Skeletal muscle cell (primary cell): Measurements from ENCODE around the gene FKBP1A.

Experiments
- DNase-seq: peaks from one replicate; pipeline ENCODE4 v3.0.0-alpha.2; 2010; ENCODE audit warnings: low read depth
- H3K4me3 ChIP-seq: 2 replicates; pipeline ENCODE4 v1.5.1; 2011; ENCODE audit warnings: low read depth, mild to moderate bottlenecking, control low read depth, low read length, moderate library complexity

The FKBP1A gene

DNA sequence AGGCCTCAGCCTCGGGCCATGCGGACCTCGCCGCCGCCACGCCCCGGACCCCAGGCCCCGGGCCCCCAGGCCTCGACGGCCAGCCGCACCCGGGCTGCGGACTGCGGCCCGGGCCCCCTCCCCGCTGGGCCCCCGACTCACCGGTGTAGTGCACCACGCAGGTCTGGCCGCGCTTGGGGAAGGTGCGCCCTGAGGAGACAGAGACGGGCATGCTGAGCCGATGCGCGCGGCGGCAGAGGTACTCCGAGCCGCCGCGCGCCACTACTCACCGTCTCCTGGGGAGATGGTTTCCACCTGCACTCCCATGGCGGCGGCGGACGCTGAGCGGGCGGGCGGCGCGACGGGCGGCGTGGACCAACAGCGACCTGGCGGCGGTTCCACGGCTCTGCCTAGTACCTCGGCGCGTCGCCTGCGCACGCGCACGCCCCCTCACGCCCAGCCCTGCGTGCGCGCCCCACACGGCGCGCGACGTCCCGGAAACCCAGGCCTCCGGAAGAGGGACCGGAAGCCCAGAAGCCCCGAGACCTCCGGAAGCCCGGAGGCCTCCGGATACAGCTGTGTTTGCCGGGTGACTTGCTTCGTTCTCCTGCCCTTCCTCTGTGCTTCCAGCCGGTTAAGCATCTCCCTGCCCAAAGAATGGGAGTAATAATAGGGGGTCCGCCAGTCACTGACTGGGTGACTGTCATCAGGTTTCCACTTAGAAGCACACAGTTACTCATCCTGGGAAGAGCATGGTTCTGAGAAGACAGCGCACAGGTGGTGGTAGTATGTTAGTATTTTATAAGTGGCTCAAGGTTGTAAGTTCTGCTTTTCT is at the start of gene FKBP1A:
Gene FKBP1A (minus strand): TSS at position 362 of the 814 bp plus-strand sequence. CDS start 56 bp downstream, at position 306.
- DNase-seq: peak; percentile 71
- peak within 1 kb of the TSS; percentile 83 for H3K4me3 ChIP-seq

DNA sequence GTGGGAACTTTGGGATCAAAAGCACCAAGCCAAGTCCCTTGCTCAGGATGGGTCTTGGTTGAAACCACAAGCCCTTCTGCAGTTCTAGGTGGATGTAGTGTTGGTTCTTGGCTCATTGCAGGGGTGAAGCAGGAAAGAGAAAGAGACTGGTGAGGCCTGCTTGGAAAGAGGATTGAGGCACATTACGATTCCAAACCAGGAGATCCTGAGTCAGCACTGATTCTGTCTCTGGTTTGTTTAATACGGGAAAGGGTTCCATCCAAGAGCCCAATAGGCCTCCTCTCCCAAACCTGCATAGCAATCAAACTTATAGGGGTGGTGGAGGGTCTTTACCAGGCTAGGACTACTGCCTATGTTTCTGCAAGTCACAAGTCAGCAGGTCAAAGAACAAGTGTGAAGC is 49.5 kb upstream of the FKBP1A start:
- DNase-seq: no peak
- no peak overlapping the region for H3K4me3 ChIP-seq

DNA sequence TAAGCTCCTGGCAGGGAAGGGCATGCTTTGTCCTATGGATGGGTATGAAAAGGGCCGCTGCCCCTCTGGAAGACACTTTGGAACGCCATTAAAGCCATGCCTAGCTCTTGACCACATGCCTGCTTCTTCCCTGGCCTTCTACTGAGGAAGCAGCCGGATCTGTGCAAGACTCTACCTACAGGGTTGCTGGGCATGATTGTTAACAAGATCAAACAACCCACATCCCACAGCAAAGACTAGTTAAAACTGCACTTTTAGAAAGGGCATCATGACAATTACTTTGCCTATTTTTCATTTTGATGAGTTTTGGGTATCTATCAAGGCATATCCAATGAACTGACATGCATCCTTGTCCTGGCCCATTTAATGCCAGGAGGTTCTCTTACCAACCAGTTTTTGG is 48.3 kb upstream of the FKBP1A start:
- no peak overlapping the region for H3K4me3 ChIP-seq
- DNase-seq: no peak

DNA sequence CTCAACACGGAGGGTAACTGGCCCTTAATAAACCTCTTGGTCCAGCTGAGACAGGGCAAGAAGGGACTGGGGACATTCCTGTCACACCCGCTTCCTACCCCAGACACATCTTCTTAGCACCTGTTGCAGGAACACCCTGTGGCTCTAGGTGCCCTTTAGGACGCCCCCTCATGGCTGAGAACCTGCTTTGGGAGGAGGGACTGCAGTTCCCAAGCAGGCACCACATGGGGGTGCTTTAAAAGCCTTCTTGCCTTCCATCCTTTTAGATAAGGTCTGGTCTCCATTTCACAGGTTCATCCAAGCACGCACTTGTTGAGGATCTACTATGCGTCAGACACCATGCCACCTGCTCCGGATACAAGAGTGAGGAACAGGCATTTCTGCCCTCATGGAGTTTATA is 47.2 kb upstream of the FKBP1A start:
- no peak for DNase-seq
- H3K4me3 ChIP-seq: no peak overlapping the region

DNA sequence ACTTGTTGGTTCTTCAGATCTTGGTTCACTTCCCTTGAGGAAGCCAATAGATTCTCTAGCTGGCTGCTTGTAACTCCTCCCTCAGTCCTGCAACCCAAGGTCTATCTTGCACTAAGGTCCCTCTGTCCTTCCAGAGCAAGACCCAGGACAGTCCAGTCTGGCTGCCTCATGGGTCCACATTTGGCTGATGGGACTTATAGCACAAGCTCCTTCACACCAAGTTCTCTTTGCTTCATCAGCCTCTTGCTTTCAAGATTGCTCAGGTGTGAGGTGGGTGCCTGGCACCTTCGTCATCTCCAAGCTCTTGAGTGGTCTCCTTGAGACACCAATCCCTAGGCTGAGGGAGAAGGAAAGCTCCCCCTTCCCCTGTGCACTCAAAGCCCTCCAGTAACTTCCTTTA is 45.5 kb upstream of the FKBP1A start:
- no peak overlapping the region for H3K4me3 ChIP-seq
- no peak for DNase-seq

DNA sequence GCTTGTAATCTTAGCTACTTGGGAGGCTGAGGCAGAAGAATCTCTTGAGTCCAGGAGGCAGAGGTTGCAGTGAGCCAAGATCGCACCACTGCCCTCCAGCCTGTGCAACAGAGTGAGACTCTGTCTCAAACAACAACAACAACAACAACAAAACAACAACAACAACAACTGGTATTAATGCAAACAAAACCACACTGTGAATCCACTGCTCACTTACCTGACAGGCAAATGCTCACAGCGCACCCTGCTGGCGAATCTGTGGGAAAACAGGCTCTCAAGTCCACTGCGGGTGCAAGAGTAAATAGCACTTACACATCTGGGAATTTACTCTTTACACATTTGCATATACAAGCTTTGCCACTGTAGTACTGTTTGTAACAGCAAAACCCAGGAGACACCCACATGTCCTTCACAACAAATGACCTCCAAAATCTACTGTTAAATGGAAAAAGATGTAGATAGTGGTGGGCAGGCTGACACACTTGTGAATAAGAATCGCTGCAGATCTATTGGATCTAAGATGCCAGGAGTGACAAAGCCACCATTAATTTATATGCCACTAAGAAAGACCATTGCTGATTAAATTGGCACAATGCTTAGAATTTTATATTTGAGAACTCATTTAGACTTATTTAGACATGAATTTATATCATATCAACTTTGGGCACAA is 44.5 kb upstream of the FKBP1A start:
- peak; percentile 57 for DNase-seq
- no peak overlapping the region for H3K4me3 ChIP-seq

DNA sequence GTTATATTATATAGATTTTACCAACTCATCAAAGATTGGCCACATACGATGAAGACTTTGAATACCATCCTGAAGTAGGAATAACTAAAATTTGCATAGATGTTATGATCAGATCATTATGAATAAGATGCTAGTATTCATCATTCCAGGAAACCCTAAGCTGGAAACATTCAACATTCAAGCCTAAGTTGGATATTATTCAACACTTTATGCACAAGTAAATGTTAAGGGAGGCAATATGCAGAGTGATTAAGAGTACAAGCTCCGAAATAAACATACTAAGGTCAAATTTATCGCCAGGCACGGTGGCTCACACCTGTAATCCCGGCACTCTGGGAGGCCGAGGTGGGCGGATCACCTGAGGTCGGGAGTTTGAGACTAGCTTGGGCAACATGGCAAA is 43.4 kb upstream of the FKBP1A start:
- H3K4me3 ChIP-seq: no peak overlapping the region
- DNase-seq: no peak

DNA sequence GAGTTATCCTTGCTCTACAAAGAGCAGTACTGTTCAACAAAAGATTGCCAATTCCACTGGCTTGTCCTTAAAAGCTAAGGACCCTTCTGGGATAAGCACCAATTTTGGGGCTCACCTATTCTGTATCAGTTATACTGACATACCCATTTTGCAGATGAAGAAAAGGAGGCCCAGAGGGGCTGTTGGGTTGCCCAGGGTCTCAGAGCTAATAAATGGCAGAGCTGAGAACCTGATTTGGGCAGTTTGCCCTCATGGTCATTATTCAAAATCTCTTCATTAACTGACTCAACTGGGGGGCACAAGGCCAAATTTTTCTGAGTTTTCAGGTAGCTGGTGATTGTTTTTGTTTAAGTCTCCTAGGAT is 42.5 kb upstream of the FKBP1A start:
- no peak for DNase-seq
- H3K4me3 ChIP-seq: no peak overlapping the region

DNA sequence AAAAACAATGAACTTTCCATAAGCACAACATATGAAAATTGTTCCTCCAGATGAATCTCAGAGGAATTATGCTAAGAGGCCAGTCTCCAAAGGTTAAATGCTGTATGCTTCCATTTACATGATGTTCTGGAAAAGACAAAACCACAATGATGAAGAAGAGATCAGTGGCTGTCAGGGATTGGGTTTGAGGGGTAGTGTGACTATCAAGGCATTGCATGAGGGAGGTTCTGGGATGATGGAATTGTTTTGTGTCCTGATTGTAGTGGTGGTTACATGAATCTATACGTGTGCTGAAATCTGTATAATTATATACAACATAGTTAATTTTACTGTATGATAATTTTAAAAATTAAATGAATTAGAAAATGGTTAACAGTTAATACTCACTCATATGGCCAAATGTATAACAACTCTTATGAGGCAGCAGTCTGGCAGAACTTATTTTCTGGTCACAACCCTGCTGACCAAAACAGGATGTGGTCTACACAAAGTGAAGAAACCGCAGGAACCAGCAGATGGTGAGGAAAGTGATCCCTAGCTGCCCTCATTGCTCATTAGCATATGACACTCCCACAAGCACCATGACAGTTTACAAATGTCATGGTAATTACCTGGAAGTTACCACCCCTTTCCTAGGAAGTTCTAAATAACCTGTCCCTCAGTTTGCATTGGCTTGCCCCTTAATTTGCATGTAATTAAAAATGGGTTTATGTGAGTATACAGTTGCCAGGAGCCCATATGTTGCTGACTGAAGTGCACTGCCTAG is 41.9 kb upstream of the FKBP1A start:
- H3K4me3 ChIP-seq: no peak overlapping the region
- peak; percentile 79 for DNase-seq

DNA sequence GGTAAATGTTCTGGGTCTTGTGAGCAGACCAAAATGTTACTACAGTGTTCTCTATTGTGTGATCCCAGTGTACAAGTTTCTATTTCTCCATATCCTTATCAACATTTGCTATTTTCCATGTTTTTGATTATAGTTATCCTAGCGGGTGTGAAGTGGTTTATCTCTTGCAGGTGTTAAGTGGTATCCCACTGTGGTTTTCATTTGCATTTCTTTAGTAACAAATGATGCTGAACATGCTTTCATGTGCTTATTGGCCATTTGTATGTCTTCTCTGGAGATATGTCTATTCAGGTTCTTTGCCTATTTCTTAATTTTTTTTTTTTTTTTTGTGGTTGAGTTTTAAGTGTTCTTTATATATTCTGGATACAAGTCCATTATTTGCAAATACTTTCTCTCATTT is 38.3 kb upstream of the FKBP1A start:
- no peak overlapping the region for H3K4me3 ChIP-seq
- DNase-seq: no peak

DNA sequence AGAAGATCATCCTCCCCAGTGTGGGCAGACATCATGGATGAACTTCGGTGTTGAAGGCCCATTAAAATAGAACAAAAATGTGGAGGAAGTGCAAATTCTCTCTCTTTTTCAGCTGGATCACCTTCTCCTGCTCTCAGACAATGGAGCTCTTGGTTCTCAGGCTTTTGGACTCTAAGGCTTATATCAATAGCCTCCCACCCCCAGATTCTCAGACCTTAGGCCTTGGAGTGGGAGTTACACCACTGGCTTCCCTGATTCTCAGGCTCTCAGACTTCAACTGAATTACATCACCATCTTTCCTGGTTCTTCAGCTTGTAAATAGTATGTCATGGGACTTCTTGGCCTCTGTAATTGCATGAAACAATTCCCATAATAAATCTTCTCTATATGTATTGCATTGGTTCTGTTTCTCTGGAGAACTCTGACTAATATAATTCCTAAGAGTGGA is 37.2 kb upstream of the FKBP1A start:
- DNase-seq: peak; percentile 91
- H3K4me3 ChIP-seq: no peak overlapping the region

DNA sequence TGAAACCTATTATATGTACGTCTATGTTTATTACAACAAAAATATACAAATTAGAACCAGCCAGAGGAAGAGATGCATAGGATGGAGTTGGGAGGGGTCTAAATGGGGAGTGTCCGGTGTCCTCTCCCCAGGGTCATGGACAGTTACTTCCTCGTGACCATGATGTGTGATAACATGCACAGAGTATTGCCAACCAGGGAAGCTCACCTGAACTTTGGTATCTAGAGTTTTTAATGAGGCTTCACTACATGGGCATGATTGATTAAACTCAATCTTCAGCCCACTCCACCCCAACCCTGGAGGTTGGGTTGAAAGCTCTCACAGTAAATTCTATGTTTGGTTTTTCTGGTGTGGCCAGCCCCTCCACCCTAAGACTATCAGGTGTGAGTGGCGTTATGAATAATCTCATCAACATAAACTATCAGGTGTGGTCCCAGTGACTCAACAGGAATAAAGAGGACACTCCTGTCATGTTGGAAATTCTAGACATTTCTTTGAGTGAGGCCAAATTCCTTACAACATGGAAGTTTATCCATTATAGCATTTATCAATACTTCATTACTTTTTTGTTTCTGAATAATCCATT is 36.4 kb upstream of the FKBP1A start:
- no peak for DNase-seq
- no peak overlapping the region for H3K4me3 ChIP-seq

DNA sequence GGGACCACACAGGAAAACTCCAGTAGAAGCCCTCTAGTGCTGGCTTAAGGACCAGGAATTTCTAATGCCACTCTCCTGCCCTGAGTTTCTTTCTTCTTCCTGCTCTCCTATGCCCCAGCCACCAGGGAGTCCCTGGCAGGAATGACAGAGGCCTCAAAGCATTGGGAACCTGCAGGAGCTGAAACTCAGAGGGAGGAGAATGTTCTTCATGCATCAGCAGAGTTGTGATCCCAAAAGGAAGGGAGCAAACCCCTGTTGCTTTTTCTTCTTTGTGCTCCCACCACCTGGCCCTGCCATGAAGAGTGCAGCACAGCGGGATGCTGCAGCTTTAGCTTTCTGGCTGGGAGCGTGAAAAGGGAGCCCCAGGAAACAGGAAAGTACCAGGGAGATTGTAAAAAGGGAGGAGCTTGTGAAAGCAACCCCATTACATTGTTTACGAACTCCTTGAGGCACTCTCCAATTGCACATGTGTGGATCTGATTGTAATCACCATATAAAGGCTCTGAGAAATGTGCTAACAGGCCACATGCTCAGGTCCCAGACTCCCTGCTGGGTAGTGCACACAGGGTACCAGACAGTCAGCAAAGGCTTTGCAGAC is 34.7 kb upstream of the FKBP1A start:
- H3K4me3 ChIP-seq: no peak overlapping the region
- DNase-seq: no peak

DNA sequence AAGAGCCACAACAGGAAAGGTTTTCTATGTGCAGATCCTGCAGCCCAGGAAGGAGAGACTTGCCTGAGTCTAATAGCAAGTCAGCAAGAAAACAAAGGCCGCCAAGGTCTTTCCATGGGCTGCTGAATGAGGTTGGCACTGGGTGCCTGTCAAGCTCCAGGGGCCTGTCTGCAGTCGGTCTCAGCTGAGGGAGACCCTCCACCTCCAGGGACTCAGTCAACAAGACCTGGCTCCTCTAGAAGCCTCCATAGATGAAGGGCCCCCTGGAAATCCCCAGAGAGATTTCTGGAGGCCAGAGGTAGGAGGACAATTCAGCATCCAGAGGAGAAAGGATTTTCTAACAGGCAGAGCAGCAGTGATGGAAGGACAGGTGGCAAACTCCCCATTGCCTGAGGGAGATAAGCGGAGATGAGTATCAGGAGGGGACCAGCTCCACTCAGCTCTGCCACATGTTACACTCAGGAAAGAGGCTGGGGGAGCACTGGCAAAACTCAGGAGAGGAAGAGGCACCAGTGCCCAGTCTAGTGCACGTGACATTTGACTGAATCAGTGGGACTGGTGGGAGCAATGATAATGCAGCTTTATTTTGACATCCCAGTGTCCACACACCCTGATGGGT is 33.5 kb upstream of the FKBP1A start:
- no peak overlapping the region for H3K4me3 ChIP-seq

DNA sequence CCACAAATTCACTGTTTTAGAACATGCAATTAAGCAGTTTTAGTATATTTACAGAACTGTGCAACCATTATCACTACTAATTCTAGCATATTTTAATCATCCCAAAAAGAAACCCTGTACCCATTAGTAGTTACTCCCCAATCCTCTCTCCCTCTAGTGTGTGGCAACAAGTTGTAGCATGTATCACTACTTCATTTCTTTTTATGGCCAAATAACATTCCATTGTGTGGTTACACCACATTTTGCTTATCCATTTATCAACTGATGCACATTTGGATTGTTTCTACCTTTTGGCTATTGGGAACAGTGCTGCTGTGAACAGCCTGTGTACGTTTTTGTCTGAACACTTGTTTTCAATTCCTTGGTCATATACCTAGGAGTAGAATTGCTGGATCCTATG is 31.5 kb upstream of the FKBP1A start:
- no peak for DNase-seq
- H3K4me3 ChIP-seq: no peak overlapping the region

More for the DNA sequence above, 33.5 kb upstream of the FKBP1A start:
- no peak for DNase-seq

DNA sequence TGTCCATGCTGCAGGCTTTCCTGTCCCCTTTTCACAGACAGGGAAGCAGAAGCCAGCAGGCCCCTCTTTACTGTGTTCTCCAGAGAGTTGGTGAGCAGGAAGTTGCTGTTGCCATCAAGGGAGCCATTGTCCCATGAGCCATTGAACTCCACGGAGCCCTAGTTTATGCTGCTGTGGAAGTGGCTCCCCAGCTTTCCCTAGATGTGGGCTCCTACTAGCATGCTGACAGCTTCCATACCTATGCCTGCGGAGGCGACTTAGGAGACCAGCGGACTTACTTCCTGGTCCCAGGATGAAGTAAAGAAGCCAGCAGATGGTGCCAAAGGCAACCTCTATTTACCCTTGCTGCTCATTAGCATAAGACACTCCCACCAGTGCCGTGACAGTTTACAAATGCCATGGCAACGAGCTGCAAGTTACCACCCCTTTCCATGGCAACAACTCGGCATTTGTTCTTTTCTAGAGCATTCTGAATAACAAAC is 30.8 kb upstream of the FKBP1A start:
- peak; percentile 41 for DNase-seq
- H3K4me3 ChIP-seq: no peak overlapping the region

DNA sequence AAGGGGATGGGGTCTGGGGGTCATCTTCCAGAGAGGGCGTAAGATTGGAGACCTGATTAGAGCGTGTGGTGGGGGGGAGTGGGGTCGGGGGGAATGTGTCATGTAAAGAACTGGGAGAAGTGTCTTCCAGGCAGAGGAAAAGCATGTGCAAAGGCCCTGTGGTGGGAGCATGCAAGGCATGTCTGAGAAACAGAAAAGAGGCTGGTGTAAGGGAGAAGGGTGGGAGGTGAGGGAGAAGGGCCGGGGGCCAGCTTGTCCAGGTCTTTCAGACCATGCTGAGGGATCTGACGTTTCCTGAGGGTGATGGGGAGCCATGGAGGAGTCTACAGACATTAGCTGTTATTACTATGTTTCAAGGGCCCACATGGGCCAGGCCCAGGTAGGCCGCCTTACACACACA is 30.4 kb upstream of the FKBP1A start:
- no peak overlapping the region for H3K4me3 ChIP-seq
- no peak for DNase-seq

DNA sequence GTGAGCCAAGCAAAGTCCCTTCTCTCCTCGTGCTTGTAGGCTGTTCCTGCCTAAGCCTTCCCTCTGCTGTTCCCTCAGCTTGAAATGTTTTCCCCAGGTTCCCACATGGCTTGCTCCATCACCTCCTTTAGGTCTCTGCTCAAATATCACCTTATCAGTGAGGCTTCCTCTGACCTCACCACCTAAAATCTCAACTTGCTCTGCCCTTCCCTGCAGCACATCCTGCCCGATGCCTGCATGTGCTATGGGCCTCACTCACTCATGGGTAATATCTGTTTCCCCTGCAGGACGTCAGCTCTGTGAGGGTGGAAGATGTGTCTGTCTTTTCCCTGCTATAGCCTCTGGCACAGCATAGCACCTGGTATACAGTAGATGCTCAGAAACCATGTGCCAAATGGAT is 29.9 kb upstream of the FKBP1A start:
- DNase-seq: no peak
- H3K4me3 ChIP-seq: no peak overlapping the region

DNA sequence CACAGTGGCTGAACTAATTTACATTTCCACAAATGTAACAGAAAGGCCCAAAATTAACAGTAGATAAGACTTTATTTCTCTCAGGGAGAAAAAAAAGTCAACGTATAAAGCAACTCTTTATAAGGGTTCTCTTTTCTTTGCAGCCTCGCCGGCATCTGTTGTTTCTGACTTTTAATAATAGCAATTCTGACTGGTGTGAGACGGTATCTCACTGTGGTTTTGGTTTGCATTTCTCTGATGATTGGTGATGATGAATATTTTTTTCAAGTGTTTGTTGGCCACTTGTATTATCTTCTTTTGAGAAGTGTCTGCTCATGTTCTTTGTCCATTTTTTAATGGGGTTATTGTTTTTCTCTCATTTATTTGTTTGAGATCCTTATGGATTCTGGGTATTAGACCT is 27.2 kb upstream of the FKBP1A start:
- no peak overlapping the region for H3K4me3 ChIP-seq
- no peak for DNase-seq
